ENCODE measurements around the gene AXDND1. TPM values are rescaled to one million over a fixed set of nuclear protein-coding genes. Genes with fewer than 3 reads are reported as not detected.

Gene AXDND1
- total RNA-seq, 1 donor from 2014 or later = 1.4 TPM

GRCh38 chr1:179583771-179584320 lies 218.1 kb downstream of the AXDND1 start:
- no peak for DNase-seq (ENCODE audit: extremely low spot score, unreplicated experiment)
- Mint-ChIP-seq H3K27ac (no peak overlapping the region), H3K4me3 (no peak overlapping the region), H3K9me3 (no peaks in the 10 kb centered on the region), H3K4me1 (ENCODE audit: unreplicated experiment) (no peaks in the 10 kb centered on the region), H3K27me3 (peaks cover 39% of the 10 kb centered on the region), H3K36me3 (no peaks in the 10 kb centered on the region)
- TF ChIP-seq, protein P1, sequence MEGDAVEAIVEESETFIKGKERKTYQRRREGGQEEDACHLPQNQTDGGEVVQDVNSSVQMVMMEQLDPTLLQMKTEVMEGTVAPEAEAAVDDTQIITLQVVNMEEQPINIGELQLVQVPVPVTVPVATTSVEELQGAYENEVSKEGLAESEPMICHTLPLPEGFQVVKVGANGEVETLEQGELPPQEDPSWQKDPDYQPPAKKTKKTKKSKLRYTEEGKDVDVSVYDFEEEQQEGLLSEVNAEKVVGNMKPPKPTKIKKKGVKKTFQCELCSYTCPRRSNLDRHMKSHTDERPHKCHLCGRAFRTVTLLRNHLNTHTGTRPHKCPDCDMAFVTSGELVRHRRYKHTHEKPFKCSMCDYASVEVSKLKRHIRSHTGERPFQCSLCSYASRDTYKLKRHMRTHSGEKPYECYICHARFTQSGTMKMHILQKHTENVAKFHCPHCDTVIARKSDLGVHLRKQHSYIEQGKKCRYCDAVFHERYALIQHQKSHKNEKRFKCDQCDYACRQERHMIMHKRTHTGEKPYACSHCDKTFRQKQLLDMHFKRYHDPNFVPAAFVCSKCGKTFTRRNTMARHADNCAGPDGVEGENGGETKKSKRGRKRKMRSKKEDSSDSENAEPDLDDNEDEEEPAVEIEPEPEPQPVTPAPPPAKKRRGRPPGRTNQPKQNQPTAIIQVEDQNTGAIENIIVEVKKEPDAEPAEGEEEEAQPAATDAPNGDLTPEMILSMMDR (conservative IDR thresholded peaks at IDR 0.05) = no peak

GRCh38 chr1:179586107-179586823 lies 220.5 kb downstream of the AXDND1 start:
- Mint-ChIP-seq H3K27ac (no peak overlapping the region), H3K27me3 (peaks cover 30% of the 10 kb centered on the region), H3K4me1 (ENCODE audit: unreplicated experiment) (no peaks in the 10 kb centered on the region), H3K36me3 (no peaks in the 10 kb centered on the region), H3K4me3 (peak overlapping the region; percentile 71), H3K9me3 (no peaks in the 10 kb centered on the region)
- TF ChIP-seq, protein P1 (conservative IDR thresholded peaks at IDR 0.05) = peak; percentile 73
- DNase-seq (ENCODE audit: extremely low spot score, unreplicated experiment) = no peak

DNA sequence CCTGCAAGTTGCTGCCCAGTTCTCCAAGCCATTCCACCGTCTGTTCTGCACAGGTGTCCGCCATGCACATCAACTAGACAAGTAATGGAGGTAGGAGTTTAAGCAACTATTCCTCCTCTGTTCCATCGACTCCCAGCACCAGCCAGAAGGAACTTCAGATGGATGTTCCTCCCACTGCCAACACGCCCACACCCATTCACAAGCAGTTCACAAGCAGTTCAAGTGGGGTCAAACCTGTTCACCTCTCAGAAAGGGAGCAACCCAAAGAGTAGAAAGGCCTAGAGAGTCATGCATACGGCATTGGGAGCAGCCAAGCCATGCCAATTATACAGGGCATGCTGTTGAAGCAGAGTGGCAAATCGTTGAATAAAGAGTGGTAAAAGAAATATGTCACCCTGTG lies 221.6 kb downstream of the AXDND1 start:
- H3K4me3 Mint-ChIP-seq = peak overlapping the region; percentile 41
- no peaks in the 10 kb centered on the region for H3K36me3 Mint-ChIP-seq
- no peaks in the 10 kb centered on the region for H3K4me1 Mint-ChIP-seq (ENCODE audit: unreplicated experiment)
- no peak overlapping the region for H3K27ac Mint-ChIP-seq
- no peaks in the 10 kb centered on the region for H3K9me3 Mint-ChIP-seq
- TF ChIP-seq, protein P1 (conservative IDR thresholded peaks at IDR 0.05) = no peak
- no peak for DNase-seq (ENCODE audit: extremely low spot score, unreplicated experiment)
- peaks cover 30% of the 10 kb centered on the region for H3K27me3 Mint-ChIP-seq

- TF ChIP-seq, protein P1 (conservative IDR thresholded peaks at IDR 0.05) = no peak
- DNase-seq (ENCODE audit: extremely low spot score, unreplicated experiment) = no peak
- Mint-ChIP-seq H3K9me3 (no peaks in the 10 kb centered on the region), H3K4me1 (ENCODE audit: unreplicated experiment) (no peaks in the 10 kb centered on the region), H3K27ac (no peak overlapping the region), H3K36me3 (no peaks in the 10 kb centered on the region), H3K27me3 (peaks cover 24% of the 10 kb centered on the region), H3K4me3 (no peak overlapping the region)
These were observed 222.8 kb downstream of the AXDND1 start for GRCh38 chr1:179588425-179589024.

DNA sequence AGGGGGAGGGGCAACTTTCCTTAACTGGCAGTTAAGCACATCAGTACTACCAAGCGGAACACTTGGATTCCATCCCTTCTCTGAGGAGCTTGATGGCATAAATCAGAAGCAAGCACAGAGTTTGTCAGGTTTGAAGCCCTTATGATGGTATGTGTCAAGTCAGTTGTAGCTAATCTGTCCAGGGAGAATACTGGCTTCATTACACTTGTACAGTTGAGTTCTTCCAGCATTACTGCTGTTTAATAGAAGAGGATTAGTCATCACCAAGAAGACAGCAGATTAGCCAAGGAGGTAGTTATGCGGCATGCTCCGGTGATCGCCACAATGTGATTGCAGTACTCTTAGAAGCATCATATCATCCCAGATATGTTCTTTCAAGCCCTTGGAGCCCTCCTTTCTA lies 223.7 kb downstream of the AXDND1 start:
- Mint-ChIP-seq H3K27me3 (peaks cover 28% of the 10 kb centered on the region), H3K9me3 (no peaks in the 10 kb centered on the region), H3K27ac (no peak overlapping the region), H3K4me3 (no peak overlapping the region), H3K4me1 (ENCODE audit: unreplicated experiment) (no peaks in the 10 kb centered on the region), H3K36me3 (no peaks in the 10 kb centered on the region)
- no peak for DNase-seq (ENCODE audit: extremely low spot score, unreplicated experiment)
- TF ChIP-seq, protein P1 (conservative IDR thresholded peaks at IDR 0.05) = no peak

Data from type B pancreatic cell (in vitro differentiated cells).